WTC11 (cell line): ENCODE measurements around the gene KCTD1. TPM values are rescaled to one million over a fixed set of nuclear protein-coding genes. Genes with fewer than 3 reads are reported as not detected.

Experiments
- ATAC-seq: fragments of 200-7000 bp; cut with Tn5 transposase; 2 replicates; pipeline ENCODE4 v1.10.0; 2021; ENCODE audit warnings: mild to moderate bottlenecking, moderate library complexity
- CTCF ChIA-PET: fragments of 300-600 bp; sonication (Branson Sonifier 250); formaldehyde crosslinking; loops from one replicate; lab custom pipeline; 2021; ENCODE audit warnings: antibody characterized with exemption; lab: Charles Lee
- POLR2A ChIA-PET: fragments of 350-600 bp; sonication (Branson Sonifier 250); formaldehyde crosslinking; loops from one replicate; lab custom pipeline; 2021; ENCODE audit warnings: antibody characterized with exemption; lab: Charles Lee
- DNase-seq: peaks from one replicate; pipeline ENCODE4 v3.0.0; 2021; ENCODE audit warnings: low spot score
- H3K27ac Mint-ChIP-seq: 2 replicates; pipeline ENCODE4 v1.8.0; 2021; ENCODE audit warnings: mixed read lengths
- H3K27me3 Mint-ChIP-seq: 2 replicates; pipeline ENCODE4 v1.8.0; 2021; ENCODE audit warnings: low read depth, mild to moderate bottlenecking, moderate library complexity, mixed read lengths
- H3K36me3 Mint-ChIP-seq: 2 replicates; pipeline ENCODE4 v1.8.0; 2021; ENCODE audit warnings: mixed read lengths
- H3K4me1 Mint-ChIP-seq: 2 replicates; pipeline ENCODE4 v1.8.0; 2022; ENCODE audit warnings: mixed read lengths
- H3K4me3 Mint-ChIP-seq: 2 replicates; pipeline ENCODE4 v1.8.0; 2021; ENCODE audit warnings: mild to moderate bottlenecking, moderate library complexity, mixed read lengths
- H3K9me3 Mint-ChIP-seq: 2 replicates; pipeline ENCODE4 v1.8.0; 2021; ENCODE audit warnings: mixed read lengths
- ATF1 ChIP-seq: sonication (generic); formaldehyde crosslinking; IDR thresholded peaks from 2 replicates; pipeline ENCODE4 v1.8.1; 2023; ENCODE audit warnings: mild to moderate bottlenecking, moderate library complexity, missing genetic modification reagents
- ESRRA ChIP-seq: sonication (generic); formaldehyde crosslinking; IDR thresholded peaks from 2 replicates; pipeline ENCODE4 v1.8.1; 2022; ENCODE audit warnings: mild to moderate bottlenecking, missing genetic modification reagents, borderline replicate concordance
- FOXJ3 ChIP-seq: sonication (generic); formaldehyde crosslinking; IDR thresholded peaks from 2 replicates; pipeline ENCODE4 v1.9.0; 2021; ENCODE audit warnings: missing genetic modification reagents, mild to moderate bottlenecking, borderline replicate concordance
- GABPB1 ChIP-seq: sonication (generic); formaldehyde crosslinking; IDR thresholded peaks from 2 replicates; pipeline ENCODE4 v1.8.1; 2023; ENCODE audit warnings: mild to moderate bottlenecking, missing genetic modification reagents
- HMGA2 ChIP-seq: fragments of 250-450 bp; sonication (Bioruptor Pico); IDR thresholded peaks from 2 replicates; pipeline ENCODE4 v1.4.0; 2021; ENCODE audit warnings: mild to moderate bottlenecking, moderate library complexity
- NFYB ChIP-seq: sonication (generic); formaldehyde crosslinking; conservative IDR thresholded peaks from 2 replicates; pipeline ENCODE4 v1.8.0; 2022; ENCODE audit warnings: low read depth, missing genetic modification reagents
- RORB ChIP-seq: fragments of 250-450 bp; sonication (Bioruptor Pico); IDR thresholded peaks from 2 replicates; pipeline ENCODE4 v1.9.0; 2021; ENCODE audit warnings: mild to moderate bottlenecking
- TEAD1 ChIP-seq: sonication (generic); formaldehyde crosslinking; IDR thresholded peaks from 2 replicates; pipeline ENCODE4 v1.8.0; 2022; ENCODE audit warnings: mild to moderate bottlenecking, missing genetic modification reagents
- ZBTB21 ChIP-seq: sonication (generic); formaldehyde crosslinking; IDR thresholded peaks from 2 replicates; pipeline ENCODE4 v1.8.1; 2023; ENCODE audit warnings: mild to moderate bottlenecking, missing genetic modification reagents, borderline replicate concordance
- ZNF219 ChIP-seq: sonication (generic); formaldehyde crosslinking; IDR thresholded peaks from 2 replicates; pipeline ENCODE4 v1.8.0; 2023; ENCODE audit warnings: missing genetic modification reagents, mild to moderate bottlenecking, borderline replicate concordance
- ZNF232 ChIP-seq: sonication (generic); formaldehyde crosslinking; IDR thresholded peaks from 2 replicates; pipeline ENCODE4 v1.8.0; 2022; ENCODE audit warnings: mild to moderate bottlenecking, missing genetic modification reagents
- total RNA-seq: library from RNA; stranded (reverse); gene quantifications from 3 replicates; pipeline ENCODE4 v1.2.3, GENCODE V29; 2021
- TF ChIP-seq, protein P1 (sequence below): fragments of 250-450 bp; sonication (Bioruptor Pico); IDR thresholded peaks from 2 replicates; pipeline ENCODE4 v2.1.2; 2022; ENCODE audit warnings: mild to moderate bottlenecking, moderate library complexity
- TF ChIP-seq, protein P2 (sequence below): sonication (generic); formaldehyde crosslinking; IDR thresholded peaks from 2 replicates; pipeline ENCODE4 v1.8.1; 2023; ENCODE audit warnings: mild to moderate bottlenecking, missing genetic modification reagents
- TF ChIP-seq, protein P3 (sequence below): fragments of 250-450 bp; sonication (Bioruptor Pico); IDR thresholded peaks from 2 replicates; pipeline ENCODE4 v1.9.0; 2021; ENCODE audit warnings: mild to moderate bottlenecking
- TF ChIP-seq, protein P4 (sequence below): fragments of 250-450 bp; sonication (Bioruptor Pico); conservative IDR thresholded peaks from 2 replicates; pipeline ENCODE4 v1.9.0; 2021; ENCODE audit warnings: mild to moderate bottlenecking

KCTD1 gene
- total RNA-seq, 1 experiment from 2014 or later: 23.3 TPM

DNA sequence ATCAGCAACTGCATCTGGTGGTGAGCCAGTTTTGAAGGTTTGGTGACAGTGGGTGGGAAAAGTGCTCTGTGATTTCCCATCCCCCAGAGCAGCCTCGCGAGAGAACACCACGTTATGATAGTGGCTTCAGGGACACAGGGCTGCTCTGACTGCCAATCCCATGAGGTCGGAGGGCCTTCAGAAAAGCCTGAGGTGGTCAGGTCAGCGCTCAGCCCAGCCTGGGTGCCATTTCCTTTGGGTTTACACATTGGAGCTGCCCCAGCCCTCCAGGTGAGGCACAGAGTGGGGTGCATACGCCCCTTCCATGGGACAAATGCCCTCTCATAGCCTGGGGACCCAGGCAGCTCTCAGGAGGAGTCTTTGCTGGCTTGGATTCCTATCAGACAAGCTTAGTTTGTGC lies 126.8 kb downstream of the KCTD1 start:
- H3K9me3 Mint-ChIP-seq: no peaks in the 10 kb centered on the region
- 0 out of 2 replicates have a peak, but pooled peaks cover 2% of the 10 kb centered on the region for H3K27me3 Mint-ChIP-seq
- ATAC-seq: no peak
- ChIA-PET POLR2A (no interaction called here), CTCF (interaction anchor here (1.0 to 1.3 kb wide), 2 partner anchors 17 to 38 kb away, joined by 3 read pairs; no protein-coding TSS in a partner anchor)
- TF ChIP-seq RORB (CRISPR knock-in tag) (no peak), ZNF232 (CRISPR knock-in tag) (no peak)
- TF ChIP-seq, protein P1, sequence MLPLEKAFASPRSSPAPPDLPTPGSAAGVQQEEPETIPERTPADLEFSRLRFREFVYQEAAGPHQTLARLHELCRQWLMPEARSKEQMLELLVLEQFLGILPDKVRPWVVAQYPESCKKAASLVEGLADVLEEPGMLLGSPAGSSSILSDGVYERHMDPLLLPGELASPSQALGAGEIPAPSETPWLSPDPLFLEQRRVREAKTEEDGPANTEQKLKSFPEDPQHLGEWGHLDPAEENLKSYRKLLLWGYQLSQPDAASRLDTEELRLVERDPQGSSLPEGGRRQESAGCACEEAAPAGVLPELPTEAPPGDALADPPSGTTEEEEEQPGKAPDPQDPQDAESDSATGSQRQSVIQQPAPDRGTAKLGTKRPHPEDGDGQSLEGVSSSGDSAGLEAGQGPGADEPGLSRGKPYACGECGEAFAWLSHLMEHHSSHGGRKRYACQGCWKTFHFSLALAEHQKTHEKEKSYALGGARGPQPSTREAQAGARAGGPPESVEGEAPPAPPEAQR (CRISPR knock-in tag): no peak
- H3K36me3 Mint-ChIP-seq: no peaks in the 10 kb centered on the region
- H3K4me3 Mint-ChIP-seq: no peak overlapping the region
- no peak overlapping the region for H3K27ac Mint-ChIP-seq
- DNase-seq: no peak
- peaks cover 22% of the 10 kb centered on the region for H3K4me1 Mint-ChIP-seq

DNA sequence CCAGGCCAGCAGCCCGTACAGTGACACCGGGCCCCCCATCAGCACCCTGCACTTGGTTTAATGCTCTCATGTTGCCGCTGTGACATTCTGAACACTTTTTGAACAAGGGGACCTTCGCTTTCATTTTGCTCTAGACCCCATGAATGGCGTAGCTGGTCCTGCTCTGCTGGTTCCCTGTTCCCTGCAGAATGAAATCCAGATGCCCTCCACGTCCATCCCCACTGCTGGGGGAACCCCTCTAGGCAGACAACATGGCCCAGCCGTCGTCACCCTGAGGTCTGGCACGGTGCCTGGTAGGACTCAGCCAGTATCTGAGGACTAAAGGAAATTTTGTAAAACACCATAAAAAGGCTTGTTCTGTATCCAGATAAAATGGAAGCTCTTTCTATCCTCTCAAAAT lies 128.6 kb downstream of the KCTD1 start:
- DNase-seq: no peak
- H3K9me3 Mint-ChIP-seq: no peaks in the 10 kb centered on the region
- H3K27ac Mint-ChIP-seq: no peak overlapping the region
- no peak overlapping the region for H3K4me3 Mint-ChIP-seq
- 0 out of 2 replicates have a peak, but pooled peaks cover 2% of the 10 kb centered on the region for H3K27me3 Mint-ChIP-seq
- ChIA-PET POLR2A (no interaction called here), CTCF (interaction anchor here (1.3 kb wide), 1 partner anchor 36 kb away, joined by 4 read pairs; no protein-coding TSS in a partner anchor)
- H3K36me3 Mint-ChIP-seq: no peaks in the 10 kb centered on the region
- TF ChIP-seq TEAD1 (CRISPR knock-in tag) (no peak), ATF1 (CRISPR knock-in tag) (no peak)
- peaks cover 18% of the 10 kb centered on the region for H3K4me1 Mint-ChIP-seq
- ATAC-seq: no peak

DNA sequence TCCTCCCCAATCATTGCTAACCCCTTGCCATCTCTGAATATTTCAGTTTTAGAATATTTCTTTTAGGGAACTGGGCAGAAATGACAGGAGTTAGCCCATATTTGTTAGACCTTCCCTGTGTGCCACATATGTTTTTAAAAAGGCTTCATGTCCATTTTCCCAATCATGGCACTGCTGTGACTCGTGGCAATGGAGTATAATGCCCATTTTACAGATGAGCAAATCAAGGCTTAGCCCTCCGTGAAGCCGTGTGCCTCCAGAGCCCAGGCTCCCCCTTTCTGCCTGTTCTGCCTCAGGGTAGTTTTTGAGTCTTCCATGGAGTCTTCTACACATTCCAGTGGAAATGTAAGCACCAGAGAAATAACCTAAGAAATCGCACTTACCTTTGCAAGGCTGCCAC lies 130.1 kb downstream of the KCTD1 start:
- H3K4me3 Mint-ChIP-seq: no peak overlapping the region
- ATAC-seq: no peak
- H3K27ac Mint-ChIP-seq: no peak overlapping the region
- no peak for TF ChIP-seq FOXJ3 (CRISPR knock-in tag)
- TF ChIP-seq ZBTB21 (CRISPR knock-in tag): no peak
- no peak for TF ChIP-seq NFYB (CRISPR knock-in tag)
- TF ChIP-seq, protein P2, sequence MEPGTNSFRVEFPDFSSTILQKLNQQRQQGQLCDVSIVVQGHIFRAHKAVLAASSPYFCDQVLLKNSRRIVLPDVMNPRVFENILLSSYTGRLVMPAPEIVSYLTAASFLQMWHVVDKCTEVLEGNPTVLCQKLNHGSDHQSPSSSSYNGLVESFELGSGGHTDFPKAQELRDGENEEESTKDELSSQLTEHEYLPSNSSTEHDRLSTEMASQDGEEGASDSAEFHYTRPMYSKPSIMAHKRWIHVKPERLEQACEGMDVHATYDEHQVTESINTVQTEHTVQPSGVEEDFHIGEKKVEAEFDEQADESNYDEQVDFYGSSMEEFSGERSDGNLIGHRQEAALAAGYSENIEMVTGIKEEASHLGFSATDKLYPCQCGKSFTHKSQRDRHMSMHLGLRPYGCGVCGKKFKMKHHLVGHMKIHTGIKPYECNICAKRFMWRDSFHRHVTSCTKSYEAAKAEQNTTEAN: no peak
- TF ChIP-seq HMGA2 (CRISPR knock-in tag): no peak
- TF ChIP-seq, protein P3, sequence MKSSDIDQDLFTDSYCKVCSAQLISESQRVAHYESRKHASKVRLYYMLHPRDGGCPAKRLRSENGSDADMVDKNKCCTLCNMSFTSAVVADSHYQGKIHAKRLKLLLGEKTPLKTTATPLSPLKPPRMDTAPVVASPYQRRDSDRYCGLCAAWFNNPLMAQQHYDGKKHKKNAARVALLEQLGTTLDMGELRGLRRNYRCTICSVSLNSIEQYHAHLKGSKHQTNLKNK (CRISPR knock-in tag): no peak
- no peak for TF ChIP-seq ZNF232 (CRISPR knock-in tag)
- TF ChIP-seq, protein P4, sequence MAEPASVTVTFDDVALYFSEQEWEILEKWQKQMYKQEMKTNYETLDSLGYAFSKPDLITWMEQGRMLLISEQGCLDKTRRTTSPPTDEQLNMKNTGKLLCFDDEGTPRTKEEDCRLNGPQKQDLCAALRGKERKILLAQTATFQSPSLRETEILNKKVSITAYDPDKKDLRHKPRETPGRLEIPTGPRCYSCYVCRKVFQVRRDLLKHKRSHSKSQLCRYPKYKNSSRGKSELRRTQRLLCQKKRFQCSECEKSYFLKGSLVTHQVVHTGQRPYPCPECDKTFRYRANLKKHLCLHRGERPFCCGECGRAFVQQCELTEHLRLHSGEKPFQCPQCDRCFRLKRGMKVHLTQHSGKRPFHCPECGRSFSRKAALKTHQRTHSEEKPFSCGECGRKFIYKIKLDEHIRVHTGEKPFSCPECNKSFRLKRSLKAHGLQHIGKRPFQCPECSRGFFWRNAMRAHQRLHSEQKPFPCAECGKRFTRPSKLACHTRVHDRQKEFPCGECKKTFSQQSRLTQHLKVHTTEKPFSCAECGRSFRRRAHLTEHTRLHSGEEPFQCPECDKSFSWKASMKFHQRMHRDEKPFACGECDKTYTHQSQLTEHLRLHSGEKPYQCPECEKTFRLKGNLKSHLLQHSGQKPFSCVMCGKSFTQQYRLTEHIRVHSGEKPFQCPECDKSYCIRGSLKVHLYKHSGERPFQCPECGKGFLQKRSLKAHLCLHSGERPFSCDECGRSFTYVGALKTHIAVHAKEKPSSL: no peak
- TF ChIP-seq ESRRA: no peak
- no peak for TF ChIP-seq GABPB1 (CRISPR knock-in tag)
- TF ChIP-seq ZNF219 (CRISPR knock-in tag): no peak
- TF ChIP-seq, all 79 proteins: peak for 0
- no peaks in the 10 kb centered on the region for H3K36me3 Mint-ChIP-seq
- 0 out of 2 replicates have a peak, but pooled peaks cover 2% of the 10 kb centered on the region for H3K27me3 Mint-ChIP-seq
- no peaks in the 10 kb centered on the region for H3K9me3 Mint-ChIP-seq
- POLR2A ChIA-PET: no interaction called here
- H3K4me1 Mint-ChIP-seq: peaks cover 18% of the 10 kb centered on the region
- no peak for DNase-seq
- CTCF ChIA-PET: interaction anchor here (0.6 kb wide), 1 partner anchor 51 kb away, joined by 3 read pairs; no protein-coding TSS in a partner anchor
